ENCODE results near the gene PCBD2. TPM values are rescaled to one million over a fixed set of nuclear protein-coding genes. Genes with fewer than 3 reads are reported as not detected.

PCBD2 gene
- total RNA-seq, 3 donors from 2014 or later, result 14.0 to 21.1 (median 15.9) TPM

- TF ChIP-seq CTCF (IDR thresholded peaks at IDR 0.05), result no peak
- intact Hi-C loops (cut with DNase I, micrococcal nuclease), result no loop called here
These were observed 33.1 kb downstream of the PCBD2 start for GRCh38 chr5:134938030-134938429.

GRCh38 chr5:134939500-134939899 lies 34.6 kb downstream of the PCBD2 start:
- H3K9me3 ChIP-seq, result no peaks in the 10 kb centered on the region
- no peak for DNase-seq
- H3K4me3 ChIP-seq, result no peak overlapping the region
- intact Hi-C loops (cut with DNase I, micrococcal nuclease), result no loop called here
- H3K36me3 ChIP-seq (ENCODE audit: low read depth), result no peaks in the 10 kb centered on the region
- no peaks in the 10 kb centered on the region for H3K4me1 ChIP-seq (ENCODE audit: low read depth)
- TF ChIP-seq CTCF (IDR thresholded peaks at IDR 0.05), result no peak
- ATAC-seq, result no peak

More at GRCh38 chr5:134938030-134938429, 33.1 kb downstream of the PCBD2 start:
- no peaks in the 10 kb centered on the region for H3K4me1 ChIP-seq (ENCODE audit: low read depth)
- H3K36me3 ChIP-seq (ENCODE audit: low read depth), result no peaks in the 10 kb centered on the region
- no peak for DNase-seq
- no peak for ATAC-seq
- no peak overlapping the region for H3K4me3 ChIP-seq
- H3K9me3 ChIP-seq, result no peaks in the 10 kb centered on the region

- Histone ChIP-seq H3K36me3 (ENCODE audit: low read depth) (no peaks in the 10 kb centered on the region), H3K4me3 (no peak overlapping the region), H3K9me3 (no peaks in the 10 kb centered on the region), H3K4me1 (ENCODE audit: low read depth) (no peaks in the 10 kb centered on the region)
- intact Hi-C loops (cut with DNase I, micrococcal nuclease), result no loop called here
- TF ChIP-seq CTCF (IDR thresholded peaks at IDR 0.05), result no peak
- ATAC-seq, result no peak
- DNase-seq, result no peak
These were observed 38.6 kb downstream of the PCBD2 start for GRCh38 chr5:134943547-134943946.

- Histone ChIP-seq H3K36me3 (ENCODE audit: low read depth) (no peaks in the 10 kb centered on the region), H3K4me3 (no peak overlapping the region), H3K9me3 (no peaks in the 10 kb centered on the region), H3K4me1 (ENCODE audit: low read depth) (no peaks in the 10 kb centered on the region)
- intact Hi-C loops (cut with DNase I, micrococcal nuclease), result no loop called here
- DNase-seq (no peak), ATAC-seq (no peak)
- no peak for TF ChIP-seq CTCF (IDR thresholded peaks at IDR 0.05)
These were observed 39.7 kb downstream of the PCBD2 start for GRCh38 chr5:134944630-134945029.

- intact Hi-C loops (cut with DNase I, micrococcal nuclease), result no loop called here
- ATAC-seq, result no peak
- DNase-seq, result no peak
- H3K36me3 ChIP-seq (ENCODE audit: low read depth), result no peaks in the 10 kb centered on the region
- no peaks in the 10 kb centered on the region for H3K4me1 ChIP-seq (ENCODE audit: low read depth)
- no peaks in the 10 kb centered on the region for H3K9me3 ChIP-seq
- no peak for TF ChIP-seq CTCF (IDR thresholded peaks at IDR 0.05)
- H3K4me3 ChIP-seq, result no peak overlapping the region
These were observed 40.1 kb downstream of the PCBD2 start for GRCh38 chr5:134945041-134945440.

- intact Hi-C loops (cut with DNase I, micrococcal nuclease), result no loop called here
- H3K36me3 ChIP-seq (ENCODE audit: low read depth), result no peaks in the 10 kb centered on the region
- no peaks in the 10 kb centered on the region for H3K4me1 ChIP-seq (ENCODE audit: low read depth)
- ATAC-seq, result no peak
- TF ChIP-seq CTCF (IDR thresholded peaks at IDR 0.05), result no peak
- no peak overlapping the region for H3K4me3 ChIP-seq
- no peak for DNase-seq
- H3K9me3 ChIP-seq, result peaks cover 1% of the 10 kb centered on the region
These were observed 44.0 kb downstream of the PCBD2 start for GRCh38 chr5:134948911-134949310.

All from mucosa of descending colon (tissue), 3 donors.